ENCODE results near the gene HELT. TPM values are rescaled to one million over a fixed set of nuclear protein-coding genes. Genes with fewer than 3 reads are reported as not detected.

The HELT gene
- total RNA-seq, 1 donor from 2014 or later, result not detected

GRCh38 chr4:185020293-185020808, 2.1 kb downstream of the HELT start:
- Mint-ChIP-seq H3K4me3 (ENCODE audit: low read depth) (peak overlapping the region; percentile 1), H3K4me1 (ENCODE audit: low read depth) (peaks cover 13% of the 10 kb centered on the region), H3K27me3 (peaks cover 96% of the 10 kb centered on the region), H3K36me3 (ENCODE audit: insufficient read depth) (no peaks in the 10 kb centered on the region), H3K9me3 (ENCODE audit: low read depth) (no peaks in the 10 kb centered on the region), H3K27ac (no peak overlapping the region)
- TF ChIP-seq, protein P1, sequence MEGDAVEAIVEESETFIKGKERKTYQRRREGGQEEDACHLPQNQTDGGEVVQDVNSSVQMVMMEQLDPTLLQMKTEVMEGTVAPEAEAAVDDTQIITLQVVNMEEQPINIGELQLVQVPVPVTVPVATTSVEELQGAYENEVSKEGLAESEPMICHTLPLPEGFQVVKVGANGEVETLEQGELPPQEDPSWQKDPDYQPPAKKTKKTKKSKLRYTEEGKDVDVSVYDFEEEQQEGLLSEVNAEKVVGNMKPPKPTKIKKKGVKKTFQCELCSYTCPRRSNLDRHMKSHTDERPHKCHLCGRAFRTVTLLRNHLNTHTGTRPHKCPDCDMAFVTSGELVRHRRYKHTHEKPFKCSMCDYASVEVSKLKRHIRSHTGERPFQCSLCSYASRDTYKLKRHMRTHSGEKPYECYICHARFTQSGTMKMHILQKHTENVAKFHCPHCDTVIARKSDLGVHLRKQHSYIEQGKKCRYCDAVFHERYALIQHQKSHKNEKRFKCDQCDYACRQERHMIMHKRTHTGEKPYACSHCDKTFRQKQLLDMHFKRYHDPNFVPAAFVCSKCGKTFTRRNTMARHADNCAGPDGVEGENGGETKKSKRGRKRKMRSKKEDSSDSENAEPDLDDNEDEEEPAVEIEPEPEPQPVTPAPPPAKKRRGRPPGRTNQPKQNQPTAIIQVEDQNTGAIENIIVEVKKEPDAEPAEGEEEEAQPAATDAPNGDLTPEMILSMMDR (IDR thresholded peaks at IDR 0.05; ENCODE audit: unreplicated experiment), result no peak
- DNase-seq (ENCODE audit: low spot score, unreplicated experiment), result no peak

DNA sequence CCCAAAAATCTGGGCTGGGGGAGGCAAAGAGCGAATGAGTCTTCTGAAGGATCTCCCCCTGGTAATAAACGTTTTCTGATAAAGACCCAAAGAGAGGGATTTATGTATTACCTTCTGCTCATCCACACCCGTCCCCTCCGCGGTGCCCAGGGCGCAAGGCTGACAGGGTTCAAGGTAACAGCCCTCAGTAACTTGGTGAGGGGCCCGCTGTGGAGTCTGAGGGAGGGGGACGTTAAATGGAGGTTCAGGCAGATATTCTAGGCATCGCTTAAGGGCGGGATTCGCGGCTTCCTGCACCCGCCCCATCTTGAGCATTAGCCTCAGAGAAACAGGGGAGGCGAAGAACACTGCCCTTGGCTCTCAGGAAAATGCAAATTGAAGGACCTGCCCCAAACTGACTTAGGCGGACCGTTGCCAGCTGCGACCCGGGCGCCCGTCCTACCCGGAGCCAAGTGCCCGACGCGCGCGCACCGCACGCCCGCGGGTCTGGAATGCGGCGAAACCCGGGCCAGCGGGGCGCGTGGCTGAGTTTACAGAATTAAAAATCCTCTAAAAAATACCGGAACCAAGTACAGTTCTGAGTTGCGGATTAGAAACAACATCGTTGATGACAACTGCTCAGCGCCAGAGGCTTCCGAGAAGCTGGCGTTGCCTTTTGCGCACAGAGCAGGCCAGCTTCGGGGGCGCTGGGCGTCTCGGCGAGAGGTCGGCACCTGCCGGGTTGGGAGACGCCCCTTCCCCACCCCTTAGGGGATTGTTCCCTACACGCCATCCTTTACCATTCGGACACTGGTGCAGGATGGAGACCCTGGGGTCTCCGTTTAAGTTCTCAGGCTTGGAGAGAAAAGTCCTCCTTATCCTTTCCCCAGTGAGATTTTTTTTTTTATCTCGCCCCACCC, 2.8 kb downstream of the HELT start:
- Mint-ChIP-seq H3K9me3 (ENCODE audit: low read depth) (no peaks in the 10 kb centered on the region), H3K27me3 (peaks cover 96% of the 10 kb centered on the region), H3K36me3 (ENCODE audit: insufficient read depth) (no peaks in the 10 kb centered on the region), H3K4me1 (ENCODE audit: low read depth) (peaks cover 13% of the 10 kb centered on the region), H3K4me3 (ENCODE audit: low read depth) (peak overlapping the region; percentile 1), H3K27ac (no peak overlapping the region)
- no peak for DNase-seq (ENCODE audit: low spot score, unreplicated experiment)
- TF ChIP-seq, protein P1 (IDR thresholded peaks at IDR 0.05; ENCODE audit: unreplicated experiment), result no peak

DNA sequence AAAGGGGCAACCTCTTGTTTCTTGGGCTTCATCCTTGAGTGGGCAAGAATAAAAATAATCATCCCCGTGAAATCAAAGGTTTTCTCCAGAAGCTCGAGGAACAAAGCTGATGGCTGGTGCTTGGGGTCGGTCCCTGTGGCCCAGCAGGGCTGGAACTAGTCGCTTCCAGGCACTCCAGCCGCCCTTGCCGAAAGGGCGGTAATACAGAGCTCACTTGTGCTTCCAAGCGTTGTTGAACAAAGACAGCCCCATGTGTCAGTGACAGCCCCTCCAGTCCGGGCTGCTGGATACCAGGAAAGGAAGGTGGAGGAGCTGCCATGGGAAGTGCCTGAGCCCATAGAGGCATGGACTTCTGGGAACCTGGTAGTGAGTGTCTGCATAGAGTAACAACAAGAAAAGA, 5.2 kb downstream of the HELT start:
- H3K27ac Mint-ChIP-seq, result no peak overlapping the region
- H3K4me3 Mint-ChIP-seq (ENCODE audit: low read depth), result no peak overlapping the region
- DNase-seq (ENCODE audit: low spot score, unreplicated experiment), result no peak
- H3K27me3 Mint-ChIP-seq, result peaks cover 96% of the 10 kb centered on the region
- H3K4me1 Mint-ChIP-seq (ENCODE audit: low read depth), result peaks cover 10% of the 10 kb centered on the region
- no peaks in the 10 kb centered on the region for H3K36me3 Mint-ChIP-seq (ENCODE audit: insufficient read depth)
- TF ChIP-seq, protein P1 (IDR thresholded peaks at IDR 0.05; ENCODE audit: unreplicated experiment), result no peak
- H3K9me3 Mint-ChIP-seq (ENCODE audit: low read depth), result no peaks in the 10 kb centered on the region

DNA sequence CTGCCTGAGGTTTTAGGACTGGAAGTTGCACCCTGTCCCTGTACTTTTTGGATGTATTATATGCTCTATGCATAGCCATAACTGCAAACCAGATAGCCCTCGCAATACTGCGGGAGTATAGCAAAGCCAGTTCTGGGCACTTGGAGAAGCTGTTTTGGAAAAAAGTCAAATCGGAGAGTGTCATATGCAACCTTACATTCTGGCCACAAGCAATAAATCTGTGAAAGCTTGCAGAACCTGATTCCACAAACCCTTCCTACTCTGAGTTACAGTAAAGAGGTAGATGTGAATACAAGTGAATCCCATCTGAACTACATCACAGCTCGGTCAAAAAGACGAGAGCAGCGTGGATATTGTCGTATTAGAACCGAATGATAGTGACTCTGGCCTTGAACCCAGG, 10.3 kb downstream of the HELT start:
- TF ChIP-seq, protein P1 (IDR thresholded peaks at IDR 0.05; ENCODE audit: unreplicated experiment), result no peak
- no peaks in the 10 kb centered on the region for H3K4me1 Mint-ChIP-seq (ENCODE audit: low read depth)
- DNase-seq (ENCODE audit: low spot score, unreplicated experiment), result no peak
- H3K36me3 Mint-ChIP-seq (ENCODE audit: insufficient read depth), result no peaks in the 10 kb centered on the region
- peaks cover 96% of the 10 kb centered on the region for H3K27me3 Mint-ChIP-seq
- H3K4me3 Mint-ChIP-seq (ENCODE audit: low read depth), result no peak overlapping the region
- no peak overlapping the region for H3K27ac Mint-ChIP-seq
- H3K9me3 Mint-ChIP-seq (ENCODE audit: low read depth), result no peaks in the 10 kb centered on the region

- Mint-ChIP-seq H3K4me1 (ENCODE audit: low read depth) (no peaks in the 10 kb centered on the region), H3K9me3 (ENCODE audit: low read depth) (no peaks in the 10 kb centered on the region), H3K27ac (no peak overlapping the region), H3K36me3 (ENCODE audit: insufficient read depth) (no peaks in the 10 kb centered on the region), H3K4me3 (ENCODE audit: low read depth) (no peak overlapping the region), H3K27me3 (peaks cover 79% of the 10 kb centered on the region)
- TF ChIP-seq, protein P1 (IDR thresholded peaks at IDR 0.05; ENCODE audit: unreplicated experiment), result no peak
- DNase-seq (ENCODE audit: low spot score, unreplicated experiment), result no peak
Measured at GRCh38 chr4:185031611-185032010, 13.3 kb downstream of the HELT start.

Measured in progenitor cell of endocrine pancreas (in vitro differentiated cells).